CD14-positive monocyte (primary cell): Measurements from ENCODE around the gene COA6. TPM values are rescaled to one million over a fixed set of nuclear protein-coding genes. Genes with fewer than 3 reads are reported as not detected.
A peak's percentile ranks its signal among the peaks of the same experiment; 100 is the strongest.

Experiments used
- DNase-seq, 3 donors: peaks; one replicate each; pipeline ENCODE4 v3.0.0-alpha.2; 2011 to 2022
- H2AFZ ChIP-seq: 2 replicates; pipeline ENCODE4 v1.6.0; 2012; ENCODE audit warnings: mild to moderate bottlenecking, low read depth, low read length, inconsistent platforms; ENCODE audit not compliant: insufficient read depth, poor library complexity, severe bottlenecking
- H3K27ac ChIP-seq, 2 donors: 1 replicate in 1 of 2; 2 replicates in 1 of 2; pipeline ENCODE4 v1.5.1; 2012 to 2013; ENCODE audit warnings: low read length in 2 of 2, control low read depth in 1 of 2, inconsistent platforms in 1 of 2, low read depth in 1 of 2, mild to moderate bottlenecking in 1 of 2
- H3K27me3 ChIP-seq, 2 donors: one replicate each; pipeline versions ENCODE4 v1.6.0 to v1.6.1; 2011 to 2013; ENCODE audit warnings: low read length in 2 of 2; ENCODE audit not compliant: control insufficient read depth in 2 of 2, insufficient read depth in 2 of 2
- H3K36me3 ChIP-seq, 2 donors: replicated peaks in 1 of 2; 1 replicate in 1 of 2; 2 replicates in 1 of 2; pipeline versions ENCODE4 v1.5.1 to v1.6.1; 2012 to 2013; ENCODE audit warnings: low read length in 2 of 2, control low read depth in 1 of 2, inconsistent platforms in 1 of 2, mild to moderate bottlenecking in 1 of 2; ENCODE audit not compliant: insufficient read depth in 2 of 2, control insufficient read depth in 1 of 2
- H3K4me1 ChIP-seq, 2 donors: 1 replicate in 1 of 2; 2 replicates in 1 of 2; pipeline versions ENCODE4 v1.5.1 to v1.6.1; 2012 to 2013; ENCODE audit warnings: low read length in 2 of 2, control low read depth in 1 of 2, inconsistent platforms in 1 of 2, mild to moderate bottlenecking in 1 of 2, moderate library complexity in 1 of 2; ENCODE audit not compliant: insufficient read depth in 2 of 2, control insufficient read depth in 1 of 2
- H3K4me2 ChIP-seq: replicated peaks from 2 replicates; pipeline ENCODE3; 2012; ENCODE audit warnings: low read length, moderate library complexity, mild to moderate bottlenecking; ENCODE audit not compliant: poor library complexity, severe bottlenecking; ENCODE audit errors: extremely low read depth
- H3K4me3 ChIP-seq, 3 experiments: fragments of 200-600 bp in 1 of 3; sonication (generic) in 1 of 3; replicated peaks in 1 of 3; 1 replicate in 2 of 3; 2 replicates in 1 of 3; pipeline ENCODE4 v1.5.1; 2011 to 2013; ENCODE audit warnings: low read length in 3 of 3, mild to moderate bottlenecking in 3 of 3, control low read depth in 2 of 3, low read depth in 2 of 3, inconsistent platforms in 1 of 3, moderate library complexity in 1 of 3
- H3K79me2 ChIP-seq: 2 replicates; pipeline ENCODE4 v1.6.0; 2012; ENCODE audit warnings: mild to moderate bottlenecking, control low read depth, inconsistent platforms, low read length, moderate library complexity; ENCODE audit not compliant: insufficient read depth
- H3K9ac ChIP-seq: 2 replicates; pipeline ENCODE4 v1.6.0; 2017; ENCODE audit warnings: low read length, mild to moderate bottlenecking; ENCODE audit not compliant: insufficient read depth, poor library complexity, severe bottlenecking
- H3K9me3 ChIP-seq, 2 donors: replicated peaks in 1 of 2; 1 replicate in 1 of 2; 2 replicates in 1 of 2; pipeline versions ENCODE4 v1.5.1 to v1.6.1; 2012 to 2013; ENCODE audit warnings: low read length in 2 of 2, control low read depth in 1 of 2; ENCODE audit not compliant: control insufficient read depth in 1 of 2, insufficient read depth in 1 of 2
- H4K20me1 ChIP-seq: 2 replicates; pipeline ENCODE4 v1.6.0; 2012; ENCODE audit warnings: mild to moderate bottlenecking, low read length, control low read depth, moderate library complexity; ENCODE audit not compliant: insufficient read depth
- H3K27ac Mint-ChIP-seq, 7 donors: one replicate each; pipeline ENCODE4 v1.8.0; 2020; ENCODE audit warnings: mild to moderate bottlenecking in 7 of 7, mixed read lengths in 7 of 7, moderate library complexity in 6 of 7, inconsistent platforms in 2 of 7
- H3K27me3 Mint-ChIP-seq, 3 donors: one replicate each; pipeline ENCODE4 v1.8.0; 2021 to 2022; ENCODE audit warnings: low read depth in 3 of 3, mild to moderate bottlenecking in 3 of 3, mixed read lengths in 3 of 3, moderate library complexity in 3 of 3, inconsistent platforms in 1 of 3
- H3K36me3 Mint-ChIP-seq, 2 donors: one replicate each; pipeline ENCODE4 v1.8.0; 2020; ENCODE audit warnings: mixed read lengths in 2 of 2, inconsistent platforms in 1 of 2, mild to moderate bottlenecking in 1 of 2
- H3K4me1 Mint-ChIP-seq: one replicate; pipeline ENCODE4 v1.8.0; 2020; ENCODE audit warnings: mild to moderate bottlenecking, mixed read lengths
- H3K4me3 Mint-ChIP-seq, 2 donors: one replicate each; pipeline ENCODE4 v1.8.0; 2020; ENCODE audit warnings: mild to moderate bottlenecking in 2 of 2, mixed read lengths in 2 of 2, moderate library complexity in 1 of 2
- H3K9me3 Mint-ChIP-seq, 7 donors: one replicate each; pipeline ENCODE4 v1.8.0; 2020 to 2022; ENCODE audit warnings: mixed read lengths in 7 of 7, mild to moderate bottlenecking in 6 of 7, moderate library complexity in 6 of 7, inconsistent platforms in 2 of 7
- WGBS: methylation state at CpG from one replicate; pipeline ENCODE4 v1.1.5; 2013; ENCODE audit warnings: missing lambda C conversion rate; ENCODE audit not compliant: insufficient coverage; 5-methylcytosine and 5-hydroxymethylcytosine counted together
- intact Hi-C, 2 donors: fragments of 100-400 bp; cut with micrococcal nuclease; formaldehyde crosslinking; loops; one replicate each; pipeline versions ENCODE4 v1.15.0 to v1.15.1; 2023
- polyA plus RNA-seq, 3 donors: library from polyadenylated mRNA; depleted of rRNA in 1 of 3; unstranded in 2 of 3; stranded (reverse) in 1 of 3; fragments of 300-500 nt in 2 of 3; fragments of >200 nt in 1 of 3; fragmentation: Illumina TruSeq in 2 of 3; gene quantifications; 1 replicate in 2 of 3; 2 replicates in 1 of 3; pipeline ENCODE4 v1.2.3, GENCODE V29; 2012 to 2021
- TF ChIP-seq, protein P1 (sequence below): fragments of 200-600 bp; IDR thresholded peaks from one replicate; pipeline ENCODE4 v1.8.0; 2022; ENCODE audit warnings: antibody characterized with exemption, mild to moderate bottlenecking

The COA6 gene
- polyA plus RNA-seq, 3 donors, result 7.2 to 55.5 (median 46.3) TPM

DNA sequence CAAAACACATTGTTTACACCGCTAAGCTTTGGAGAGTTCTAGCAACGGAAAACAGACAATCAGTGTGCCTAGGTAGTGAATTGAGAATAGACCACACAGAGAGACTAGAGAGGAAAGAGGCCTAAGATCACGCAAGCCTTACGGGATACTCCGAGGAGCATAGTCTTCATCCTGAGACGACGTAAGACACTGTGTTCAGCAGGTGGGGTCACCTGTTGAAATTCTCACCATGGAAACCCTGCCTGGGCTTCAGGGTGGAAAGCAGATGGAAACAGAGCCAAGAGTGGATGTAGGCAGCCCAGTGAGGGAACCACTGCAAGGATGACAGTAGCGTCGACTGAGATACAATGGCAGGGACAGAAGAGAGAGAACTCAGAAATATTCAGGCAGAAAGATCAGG lies 40.2 kb downstream of the COA6 start:
- Histone ChIP-seq H3K36me3 (peaks cover 17 to 63% of the 10 kb centered on the region in 2 donors), H3K79me2 (no peaks in the 10 kb centered on the region), H2AFZ (no peak overlapping the region), H3K27me3 (no peaks in the 10 kb centered on the region), H3K27ac (no peak overlapping the region), H3K4me1 (no peaks in the 10 kb centered on the region), H4K20me1 (no peaks in the 10 kb centered on the region), H3K9ac (no peak overlapping the region), H3K4me2 (no peak overlapping the region), H3K4me3 (no peak overlapping the region), H3K9me3 (no peaks in the 10 kb centered on the region)
- Mint-ChIP-seq H3K36me3 (peaks cover 55% of the 10 kb centered on the region in 2 donors), H3K4me3 (no peak overlapping the region), H3K27me3 (no peaks in the 10 kb centered on the region), H3K4me1 (no peaks in the 10 kb centered on the region), H3K27ac (peak overlapping the region in 1 of 7 donors; percentile 38), H3K9me3 (no peaks in the 10 kb centered on the region)
- intact Hi-C loops, result no loop called here
- DNase-seq, result no peak
- TF ChIP-seq, protein P1, sequence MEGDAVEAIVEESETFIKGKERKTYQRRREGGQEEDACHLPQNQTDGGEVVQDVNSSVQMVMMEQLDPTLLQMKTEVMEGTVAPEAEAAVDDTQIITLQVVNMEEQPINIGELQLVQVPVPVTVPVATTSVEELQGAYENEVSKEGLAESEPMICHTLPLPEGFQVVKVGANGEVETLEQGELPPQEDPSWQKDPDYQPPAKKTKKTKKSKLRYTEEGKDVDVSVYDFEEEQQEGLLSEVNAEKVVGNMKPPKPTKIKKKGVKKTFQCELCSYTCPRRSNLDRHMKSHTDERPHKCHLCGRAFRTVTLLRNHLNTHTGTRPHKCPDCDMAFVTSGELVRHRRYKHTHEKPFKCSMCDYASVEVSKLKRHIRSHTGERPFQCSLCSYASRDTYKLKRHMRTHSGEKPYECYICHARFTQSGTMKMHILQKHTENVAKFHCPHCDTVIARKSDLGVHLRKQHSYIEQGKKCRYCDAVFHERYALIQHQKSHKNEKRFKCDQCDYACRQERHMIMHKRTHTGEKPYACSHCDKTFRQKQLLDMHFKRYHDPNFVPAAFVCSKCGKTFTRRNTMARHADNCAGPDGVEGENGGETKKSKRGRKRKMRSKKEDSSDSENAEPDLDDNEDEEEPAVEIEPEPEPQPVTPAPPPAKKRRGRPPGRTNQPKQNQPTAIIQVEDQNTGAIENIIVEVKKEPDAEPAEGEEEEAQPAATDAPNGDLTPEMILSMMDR, result no peak
- 93% methylated on average over 7 of the region's 9 CpGs for WGBS

DNA sequence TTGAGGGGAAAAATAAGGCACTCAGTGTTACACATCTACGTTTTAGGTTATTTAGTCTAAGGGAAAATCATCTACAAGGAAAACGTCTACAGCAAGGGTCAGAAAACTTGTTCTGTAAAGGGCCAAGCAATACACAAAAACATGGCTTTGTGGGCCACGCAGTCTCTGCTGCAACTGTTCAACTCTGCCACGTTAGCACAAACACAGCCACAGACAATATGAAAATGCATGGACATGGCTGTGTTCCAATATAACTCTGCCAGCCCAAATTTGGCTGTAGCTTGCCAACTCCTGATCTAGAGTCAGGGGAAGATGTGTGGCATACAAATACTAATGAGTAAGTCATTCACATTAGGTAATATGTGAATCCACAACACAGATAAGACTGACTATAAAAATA lies 40.7 kb downstream of the COA6 start:
- no peak overlapping the region for H3K27ac Mint-ChIP-seq
- H3K27me3 Mint-ChIP-seq, result no peaks in the 10 kb centered on the region
- H3K4me3 Mint-ChIP-seq, result no peak overlapping the region
- no peaks in the 10 kb centered on the region for H3K4me1 ChIP-seq
- no peaks in the 10 kb centered on the region for H3K4me1 Mint-ChIP-seq
- H3K36me3 ChIP-seq, result peaks cover 17 to 60% of the 10 kb centered on the region in 2 donors
- 94% methylated on average over 2 of the region's 4 CpGs for WGBS
- H2AFZ ChIP-seq, result no peak overlapping the region
- intact Hi-C loops, result no loop called here
- H3K4me2 ChIP-seq, result no peak overlapping the region
- H4K20me1 ChIP-seq, result no peaks in the 10 kb centered on the region
- no peak overlapping the region for H3K4me3 ChIP-seq
- H3K9me3 ChIP-seq, result no peaks in the 10 kb centered on the region
- no peak overlapping the region for H3K9ac ChIP-seq
- TF ChIP-seq, protein P1, result no peak
- no peak for DNase-seq
- no peaks in the 10 kb centered on the region for H3K27me3 ChIP-seq
- no peaks in the 10 kb centered on the region for H3K9me3 Mint-ChIP-seq
- H3K27ac ChIP-seq, result no peak overlapping the region
- no peaks in the 10 kb centered on the region for H3K79me2 ChIP-seq
- H3K36me3 Mint-ChIP-seq, result peaks cover 52 to 53% of the 10 kb centered on the region in 2 donors
